Epithelial cell of proximal tubule (primary cell): ENCODE results near the gene RXFP2. TPM values are rescaled to one million over a fixed set of nuclear protein-coding genes. Genes with fewer than 3 reads are reported as not detected.

ENCODE experiments used
- DNase-seq: peaks from one replicate; pipeline ENCODE4 v3.0.0-alpha.2; 2011; ENCODE audit warnings: low read depth
- H3K4me3 ChIP-seq: 2 replicates; pipeline ENCODE4 v1.5.1; 2011; ENCODE audit warnings: low read depth, mild to moderate bottlenecking, low read length
- CTCF ChIP-seq: conservative IDR thresholded peaks from 2 replicates; pipeline ENCODE4 v1.5.1; 2012; ENCODE audit warnings: low read depth, mild to moderate bottlenecking, low read length
- total RNA-seq: library from RNA; depleted of rRNA; stranded (reverse); fragments of >200 nt; gene quantifications from 2 replicates; pipeline ENCODE4 v1.2.3, GENCODE V29; 2015

Gene RXFP2
- total RNA-seq, 1 donor from 2014 or later: not detected

GRCh38 chr13:31764556-31764955 is 25.2 kb downstream of the RXFP2 start:
- no peak for DNase-seq
- no peak overlapping the region for H3K4me3 ChIP-seq
- no peak for TF ChIP-seq CTCF

GRCh38 chr13:31765138-31765785 is 25.9 kb downstream of the RXFP2 start:
- no peak overlapping the region for H3K4me3 ChIP-seq
- DNase-seq: no peak
- no peak for TF ChIP-seq CTCF

- DNase-seq: peak; percentile 16
- no peak for TF ChIP-seq CTCF
- H3K4me3 ChIP-seq: no peak overlapping the region
Measured at GRCh38 chr13:31767175-31767900, 28.0 kb downstream of the RXFP2 start.

GRCh38 chr13:31768351-31768750 is 29.0 kb downstream of the RXFP2 start:
- no peak for DNase-seq
- no peak for TF ChIP-seq CTCF
- no peak overlapping the region for H3K4me3 ChIP-seq

GRCh38 chr13:31769575-31769974 is 30.2 kb downstream of the RXFP2 start:
- no peak overlapping the region for H3K4me3 ChIP-seq
- no peak for TF ChIP-seq CTCF
- DNase-seq: no peak

- H3K4me3 ChIP-seq: no peak overlapping the region
- DNase-seq: no peak
- no peak for TF ChIP-seq CTCF
Measured at GRCh38 chr13:31772231-31772630, 32.9 kb downstream of the RXFP2 start.

- TF ChIP-seq CTCF: no peak
- no peak for DNase-seq
- H3K4me3 ChIP-seq: no peak overlapping the region
Measured at GRCh38 chr13:31773538-31773937, 34.2 kb downstream of the RXFP2 start.
